GM21825 (cell line): ENCODE results near the gene KAT2B.

Source experiments
- ATAC-seq: cut with Tn5 transposase; IDR thresholded peaks from one replicate; pipeline ENCODE4 v1.9.1; 2021; ENCODE audit warnings: mild to moderate bottlenecking, moderate library complexity; ENCODE audit not compliant: unreplicated experiment

Gene KAT2B

GRCh38 chr3:20095470-20095869, 55.2 kb downstream of the KAT2B start:
- no peak for ATAC-seq

GRCh38 chr3:20096135-20096685, 56.0 kb downstream of the KAT2B start:
- ATAC-seq: no peak

GRCh38 chr3:20097015-20097414, 56.8 kb downstream of the KAT2B start:
- no peak for ATAC-seq

- ATAC-seq: no peak
Measured at GRCh38 chr3:20099060-20099459, 58.8 kb downstream of the KAT2B start.

- no peak for ATAC-seq
Measured at GRCh38 chr3:20100151-20100550, 59.9 kb downstream of the KAT2B start.

GRCh38 chr3:20101041-20101440, 60.8 kb downstream of the KAT2B start:
- no peak for ATAC-seq

GRCh38 chr3:20103731-20104130, 63.5 kb downstream of the KAT2B start:
- peak; percentile 20 for ATAC-seq

GRCh38 chr3:20104167-20104661, 64.0 kb downstream of the KAT2B start:
- ATAC-seq: peak; percentile 70

- no peak for ATAC-seq
Measured at GRCh38 chr3:20105513-20106280, 65.5 kb downstream of the KAT2B start.

- no peak for ATAC-seq
Measured at GRCh38 chr3:20107722-20108121, 67.5 kb downstream of the KAT2B start.

GRCh38 chr3:20108869-20109268, 68.6 kb downstream of the KAT2B start:
- no peak for ATAC-seq

- ATAC-seq: no peak
Measured at GRCh38 chr3:20110826-20111225, 70.6 kb downstream of the KAT2B start.

GRCh38 chr3:20111836-20112235, 71.6 kb downstream of the KAT2B start:
- ATAC-seq: no peak

GRCh38 chr3:20121088-20121487, 80.8 kb downstream of the KAT2B start:
- no peak for ATAC-seq

- ATAC-seq: no peak
Measured at GRCh38 chr3:20123131-20123652, 82.9 kb downstream of the KAT2B start.

GRCh38 chr3:20125289-20125688, 85.0 kb downstream of the KAT2B start:
- ATAC-seq: no peak

GRCh38 chr3:20125897-20126296, 85.7 kb downstream of the KAT2B start:
- ATAC-seq: peak; percentile 100

- no peak for ATAC-seq
Measured at GRCh38 chr3:20128358-20128757, 88.1 kb downstream of the KAT2B start.

- ATAC-seq: no peak
Measured at GRCh38 chr3:20130106-20130505, 89.9 kb downstream of the KAT2B start.

- no peak for ATAC-seq
Measured at GRCh38 chr3:20136231-20136630, 96.0 kb downstream of the KAT2B start.

- no peak for ATAC-seq
Measured at GRCh38 chr3:20137647-20138046, 97.4 kb downstream of the KAT2B start.

- ATAC-seq: no peak
Measured at GRCh38 chr3:20140881-20141280, 100.6 kb downstream of the KAT2B start.
